SK-N-MC (cell line): ENCODE data around the gene STX12.

Experiments used
- EZH2 ChIP-seq: fragments of 200-600 bp; sonication (generic); IDR thresholded peaks from one replicate; pipeline ENCODE4 v1.6.1; 2017; ENCODE audit warnings: antibody characterized with exemption
- FOXP2 ChIP-seq: optimal IDR thresholded peaks from 2 replicates; pipeline ENCODE3; 2011; ENCODE audit warnings: mild to moderate bottlenecking, moderate library complexity; ENCODE audit not compliant: insufficient read depth; ENCODE audit errors: extremely low read length, control extremely low read depth
- POLR2AphosphoS5 ChIP-seq: IDR thresholded peaks from 2 replicates; pipeline ENCODE4 v1.6.1; 2012; ENCODE audit warnings: mild to moderate bottlenecking, low read depth, low read length, borderline replicate concordance

DNA sequence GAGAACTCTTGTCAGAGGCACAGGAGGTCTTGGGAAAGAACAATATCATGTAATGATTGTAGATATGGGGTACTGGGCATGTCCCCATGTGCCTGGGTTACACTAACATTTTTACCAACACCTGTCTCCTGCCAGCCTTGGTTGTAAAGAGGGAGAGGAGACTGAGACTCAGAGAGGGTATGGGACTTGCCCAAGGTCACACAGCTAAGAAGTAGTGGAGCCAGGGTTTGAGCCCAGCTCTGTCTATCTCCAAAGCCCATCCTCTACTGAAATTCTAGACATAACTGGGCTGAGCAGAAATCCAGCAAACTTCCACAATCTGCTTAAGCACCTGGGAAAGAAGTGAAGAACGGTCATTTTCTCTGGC lies 96.7 kb downstream of the STX12 start:
- TF ChIP-seq EZH2 (no peak), POLR2AphosphoS5 (no peak), FOXP2 (no peak)
